Trophoblast cell (in vitro differentiated cells and primary cell): ENCODE measurements around the gene NDST3.

Experiments
- DNase-seq, 2 donors: peaks; one replicate each; pipeline ENCODE4 v3.0.0-alpha.2; 2016
- H2AFZ ChIP-seq: 2 replicates; pipeline ENCODE4 v1.6.1; 2013; ENCODE audit warnings: low read length, moderate library complexity, mild to moderate bottlenecking; ENCODE audit not compliant: insufficient read depth, poor library complexity
- H2AK5ac ChIP-seq: 2 replicates; pipeline ENCODE4 v1.6.1; 2013; ENCODE audit warnings: mild to moderate bottlenecking, low read length
- H2BK120ac ChIP-seq: 2 replicates; pipeline ENCODE4 v1.6.1; 2013; ENCODE audit warnings: low read length, mild to moderate bottlenecking, moderate library complexity; ENCODE audit not compliant: insufficient read depth, poor library complexity
- H2BK12ac ChIP-seq: 2 replicates; pipeline ENCODE4 v1.6.1; 2013; ENCODE audit warnings: mild to moderate bottlenecking, low read length, moderate library complexity
- H2BK5ac ChIP-seq: 2 replicates; pipeline ENCODE4 v1.6.1; 2013; ENCODE audit warnings: low read length, low read depth, moderate library complexity, mild to moderate bottlenecking; ENCODE audit not compliant: poor library complexity
- H3K14ac ChIP-seq: 2 replicates; pipeline ENCODE4 v1.6.1; 2013; ENCODE audit warnings: mild to moderate bottlenecking, low read length
- H3K18ac ChIP-seq: 2 replicates; pipeline ENCODE4 v1.6.1; 2013; ENCODE audit warnings: mild to moderate bottlenecking, low read length
- H3K23ac ChIP-seq: 2 replicates; pipeline ENCODE4 v1.6.1; 2013; ENCODE audit warnings: low read length
- H3K27ac ChIP-seq: 2 replicates; pipeline ENCODE4 v1.5.1; 2013; ENCODE audit warnings: low read depth, mild to moderate bottlenecking, inconsistent platforms, low read length, moderate library complexity
- H3K27me3 ChIP-seq: 2 replicates; pipeline ENCODE4 v1.6.1; 2013; ENCODE audit warnings: inconsistent platforms, mild to moderate bottlenecking, low read length, moderate library complexity; ENCODE audit not compliant: insufficient read depth
- H3K36me3 ChIP-seq, 2 experiments: 1 replicate in 1 of 2; 2 replicates in 1 of 2; pipeline ENCODE4 v1.6.1; 2013; ENCODE audit warnings: low read length in 2 of 2, mild to moderate bottlenecking in 2 of 2, moderate library complexity in 1 of 2; ENCODE audit not compliant: insufficient read depth in 2 of 2, control insufficient read depth in 1 of 2
- H3K4ac ChIP-seq: 2 replicates; pipeline ENCODE4 v1.6.1; 2013; ENCODE audit warnings: low read depth, mild to moderate bottlenecking, low read length, moderate library complexity
- H3K4me1 ChIP-seq, 2 experiments: 1 replicate in 1 of 2; 2 replicates in 1 of 2; pipeline ENCODE4 v1.6.1; 2013; ENCODE audit warnings: low read length in 2 of 2, mild to moderate bottlenecking in 2 of 2, moderate library complexity in 1 of 2; ENCODE audit not compliant: insufficient read depth in 2 of 2, control insufficient read depth in 1 of 2
- H3K4me2 ChIP-seq: 2 replicates; pipeline ENCODE4 v1.6.1; 2013; ENCODE audit warnings: inconsistent platforms, mild to moderate bottlenecking, low read length, moderate library complexity
- H3K4me3 ChIP-seq: 2 replicates; pipeline ENCODE4 v1.5.1; 2013; ENCODE audit warnings: mild to moderate bottlenecking, low read depth, low read length, inconsistent platforms
- H3K79me1 ChIP-seq: one replicate; pipeline ENCODE4 v1.6.1; 2013; ENCODE audit warnings: low read length
- H3K79me2 ChIP-seq: 2 replicates; pipeline ENCODE4 v1.6.1; 2013; ENCODE audit warnings: low read length, mild to moderate bottlenecking; ENCODE audit not compliant: control insufficient read depth, insufficient read depth, poor library complexity
- H3K9ac ChIP-seq: 2 replicates; pipeline ENCODE4 v1.6.1; 2013; ENCODE audit warnings: mild to moderate bottlenecking, low read length
- H3K9me3 ChIP-seq: 2 replicates; pipeline ENCODE4 v1.6.1; 2013; ENCODE audit warnings: low read depth, mild to moderate bottlenecking, control low read depth, inconsistent platforms, low read length; ENCODE audit not compliant: insufficient read depth
- H4K12ac ChIP-seq: 2 replicates; pipeline ENCODE4 v1.6.1; 2013; ENCODE audit warnings: low read depth, mild to moderate bottlenecking, low read length, moderate library complexity
- H4K8ac ChIP-seq: 2 replicates; pipeline ENCODE4 v1.6.1; 2013; ENCODE audit warnings: low read depth, mild to moderate bottlenecking, low read length, moderate library complexity
- H4K91ac ChIP-seq: one replicate; pipeline ENCODE4 v1.6.1; 2013; ENCODE audit warnings: low read depth, mild to moderate bottlenecking, low read length, moderate library complexity
- WGBS: extraction: QIAGEN DNeasy Blood & Tissue Kit; methylation state at CpG from one replicate; pipeline ENCODE4 v1.1.7; 2013; ENCODE audit warnings: missing lambda C conversion rate; ENCODE audit not compliant: insufficient read length, insufficient coverage; ENCODE audit errors: extremely low coverage; 5-methylcytosine and 5-hydroxymethylcytosine counted together

NDST3 gene

GRCh38 chr4:118102195-118102594, 67.9 kb downstream of the NDST3 start:
- Histone ChIP-seq H3K18ac (no peak overlapping the region), H2AFZ (no peak overlapping the region), H2BK120ac (no peak overlapping the region), H3K23ac (no peak overlapping the region), H4K91ac (no peak overlapping the region), H3K14ac (no peak overlapping the region), H4K8ac (no peak overlapping the region), H3K4me1 (no peaks in the 10 kb centered on the region), H3K27me3 (no peaks in the 10 kb centered on the region), H2BK5ac (no peak overlapping the region), H3K9me3 (no peaks in the 10 kb centered on the region), H2BK12ac (no peak overlapping the region), H3K36me3 (no peaks in the 10 kb centered on the region), H3K79me1 (no peaks in the 10 kb centered on the region), H3K4me3 (no peak overlapping the region), H3K79me2 (no peaks in the 10 kb centered on the region), H4K12ac (no peak overlapping the region), H3K4me2 (no peak overlapping the region), H2AK5ac (no peak overlapping the region), H3K9ac (no peak overlapping the region), H3K4ac (no peak overlapping the region), H3K27ac (no peak overlapping the region)
- no peak for DNase-seq
- WGBS, result no CpG with 5 or more reads among the region's 2 CpGs

DNA sequence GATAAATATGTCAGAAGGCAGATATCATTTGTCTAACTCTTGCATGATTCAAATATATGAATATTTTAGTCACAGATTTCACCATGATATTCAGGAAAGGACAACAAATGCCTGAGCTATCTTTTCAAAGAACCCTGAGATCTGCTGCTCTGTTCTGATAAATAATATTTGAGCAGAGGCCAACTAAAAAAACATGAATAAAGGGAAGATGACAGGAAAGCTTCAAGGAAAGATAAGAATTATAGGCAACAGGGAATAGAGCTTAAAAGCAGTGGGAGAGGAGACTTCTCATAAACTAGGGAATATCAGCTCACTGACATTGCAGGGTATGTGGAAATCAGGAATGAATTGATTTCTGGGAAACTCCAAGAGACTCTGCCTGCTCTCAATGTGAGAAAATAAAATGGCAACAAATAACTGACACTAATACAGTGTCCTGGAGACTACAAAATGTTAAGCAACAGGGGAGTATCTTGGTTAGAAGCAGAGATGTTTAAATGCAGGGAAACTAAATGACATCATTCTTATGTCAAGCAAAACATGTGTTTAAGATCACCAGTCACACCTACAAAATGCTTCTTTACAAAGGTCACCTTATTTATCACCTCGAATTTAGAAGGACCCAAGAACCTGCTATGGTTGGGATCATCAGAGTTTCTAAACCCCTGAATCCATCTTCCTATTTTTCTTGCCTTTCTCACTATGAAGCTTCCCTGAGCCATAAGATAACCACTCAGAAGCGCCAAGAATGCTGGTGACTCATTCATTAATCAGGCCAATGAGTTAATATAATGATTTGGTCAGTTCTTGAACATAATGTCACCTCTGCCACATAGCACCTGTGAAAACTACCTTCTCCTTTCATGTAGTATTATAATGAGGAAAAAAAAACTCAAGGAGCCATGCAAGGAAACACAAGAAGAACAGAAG, 78.1 kb downstream of the NDST3 start:
- Histone ChIP-seq H2BK5ac (no peak overlapping the region), H4K8ac (no peak overlapping the region), H3K9me3 (no peaks in the 10 kb centered on the region), H4K12ac (no peak overlapping the region), H3K4me2 (no peak overlapping the region), H3K23ac (no peak overlapping the region), H2AFZ (no peak overlapping the region), H4K91ac (no peak overlapping the region), H3K27ac (no peak overlapping the region), H2BK12ac (no peak overlapping the region), H3K79me1 (no peaks in the 10 kb centered on the region), H3K14ac (no peak overlapping the region), H3K27me3 (no peaks in the 10 kb centered on the region), H2BK120ac (no peak overlapping the region), H3K18ac (no peak overlapping the region), H3K9ac (no peak overlapping the region), H3K4me3 (no peak overlapping the region), H3K79me2 (no peaks in the 10 kb centered on the region), H2AK5ac (no peak overlapping the region), H3K4ac (no peak overlapping the region), H3K36me3 (no peaks in the 10 kb centered on the region), H3K4me1 (no peaks in the 10 kb centered on the region)
- no peak for DNase-seq
- no CpG with 5 or more reads among the region's 2 CpGs for WGBS

DNA sequence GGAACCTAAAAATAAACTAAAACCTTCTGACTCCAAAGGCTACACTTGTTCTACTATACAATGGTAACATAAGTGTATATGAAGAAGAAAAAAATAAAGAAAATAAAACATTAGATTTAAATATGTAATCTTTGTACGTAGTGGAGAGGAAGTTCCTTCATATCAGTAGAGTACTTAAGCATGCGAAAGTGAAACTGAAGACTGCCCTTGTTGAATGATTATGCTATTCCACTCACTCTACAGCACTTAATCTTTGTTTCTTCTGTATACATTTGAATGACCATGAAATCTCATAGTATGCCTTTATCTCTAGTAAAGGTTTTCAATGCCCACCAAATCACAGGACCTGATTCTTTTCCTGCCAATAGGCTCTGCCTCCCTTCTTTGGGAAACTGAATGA, 78.9 kb downstream of the NDST3 start:
- H4K91ac ChIP-seq, result no peak overlapping the region
- H3K79me2 ChIP-seq, result no peaks in the 10 kb centered on the region
- H3K79me1 ChIP-seq, result no peaks in the 10 kb centered on the region
- no peaks in the 10 kb centered on the region for H3K27me3 ChIP-seq
- H2AK5ac ChIP-seq, result no peak overlapping the region
- no peak overlapping the region for H2BK5ac ChIP-seq
- H2BK120ac ChIP-seq, result no peak overlapping the region
- no peaks in the 10 kb centered on the region for H3K4me1 ChIP-seq
- no peak overlapping the region for H4K12ac ChIP-seq
- no peaks in the 10 kb centered on the region for H3K36me3 ChIP-seq
- no CpG with 5 or more reads among the region's 2 CpGs for WGBS
- H3K18ac ChIP-seq, result no peak overlapping the region
- no peak overlapping the region for H2BK12ac ChIP-seq
- no peak overlapping the region for H3K14ac ChIP-seq
- H3K4ac ChIP-seq, result no peak overlapping the region
- no peak overlapping the region for H3K27ac ChIP-seq
- DNase-seq, result no peak
- no peak overlapping the region for H3K9ac ChIP-seq
- H3K9me3 ChIP-seq, result no peaks in the 10 kb centered on the region
- H4K8ac ChIP-seq, result no peak overlapping the region
- H3K4me3 ChIP-seq, result no peak overlapping the region
- no peak overlapping the region for H3K23ac ChIP-seq
- H3K4me2 ChIP-seq, result no peak overlapping the region
- H2AFZ ChIP-seq, result no peak overlapping the region

DNA sequence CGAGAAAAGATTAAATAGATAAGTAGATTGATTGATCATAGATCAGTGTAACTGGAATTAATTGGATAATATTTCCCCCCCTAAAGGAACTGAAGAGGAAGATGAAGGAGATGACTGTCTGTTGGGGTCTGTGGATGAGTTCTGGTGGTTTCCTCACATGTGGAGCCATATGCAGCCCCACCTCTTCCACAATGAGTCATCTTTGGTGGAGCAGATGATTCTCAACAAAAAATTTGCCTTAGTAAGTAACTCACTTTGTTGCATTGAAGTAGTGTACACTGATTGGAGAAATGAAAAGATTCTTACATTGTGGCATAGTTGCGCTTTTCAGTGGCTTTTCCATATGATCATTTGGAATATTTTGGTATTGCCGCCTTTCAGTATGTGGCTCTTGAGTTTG, 80.4 kb downstream of the NDST3 start:
- no peak overlapping the region for H3K9ac ChIP-seq
- H4K12ac ChIP-seq, result no peak overlapping the region
- H3K79me2 ChIP-seq, result no peaks in the 10 kb centered on the region
- no peak overlapping the region for H3K4me2 ChIP-seq
- H2BK12ac ChIP-seq, result no peak overlapping the region
- no peak overlapping the region for H3K23ac ChIP-seq
- no peak overlapping the region for H4K8ac ChIP-seq
- H3K36me3 ChIP-seq, result no peaks in the 10 kb centered on the region
- H3K27me3 ChIP-seq, result no peaks in the 10 kb centered on the region
- no peak overlapping the region for H2BK120ac ChIP-seq
- H3K4me1 ChIP-seq, result no peaks in the 10 kb centered on the region
- no peak overlapping the region for H2AK5ac ChIP-seq
- no peak for DNase-seq
- H4K91ac ChIP-seq, result no peak overlapping the region
- H3K4ac ChIP-seq, result no peak overlapping the region
- no peaks in the 10 kb centered on the region for H3K9me3 ChIP-seq
- no peak overlapping the region for H3K4me3 ChIP-seq
- H3K79me1 ChIP-seq, result no peaks in the 10 kb centered on the region
- no peak overlapping the region for H3K14ac ChIP-seq
- H3K27ac ChIP-seq, result no peak overlapping the region
- no peak overlapping the region for H3K18ac ChIP-seq
- H2BK5ac ChIP-seq, result no peak overlapping the region
- no peak overlapping the region for H2AFZ ChIP-seq
- no CpG with 5 or more reads among the region's 3 CpGs for WGBS
